HG02973 (cell line): ENCODE data around the gene HOXA1.

ENCODE experiments used
- ATAC-seq: cut with Tn5 transposase; IDR thresholded peaks from one replicate; pipeline ENCODE4 v1.9.1; 2021; ENCODE audit warnings: moderate library complexity; ENCODE audit not compliant: unreplicated experiment

HOXA1 gene

DNA sequence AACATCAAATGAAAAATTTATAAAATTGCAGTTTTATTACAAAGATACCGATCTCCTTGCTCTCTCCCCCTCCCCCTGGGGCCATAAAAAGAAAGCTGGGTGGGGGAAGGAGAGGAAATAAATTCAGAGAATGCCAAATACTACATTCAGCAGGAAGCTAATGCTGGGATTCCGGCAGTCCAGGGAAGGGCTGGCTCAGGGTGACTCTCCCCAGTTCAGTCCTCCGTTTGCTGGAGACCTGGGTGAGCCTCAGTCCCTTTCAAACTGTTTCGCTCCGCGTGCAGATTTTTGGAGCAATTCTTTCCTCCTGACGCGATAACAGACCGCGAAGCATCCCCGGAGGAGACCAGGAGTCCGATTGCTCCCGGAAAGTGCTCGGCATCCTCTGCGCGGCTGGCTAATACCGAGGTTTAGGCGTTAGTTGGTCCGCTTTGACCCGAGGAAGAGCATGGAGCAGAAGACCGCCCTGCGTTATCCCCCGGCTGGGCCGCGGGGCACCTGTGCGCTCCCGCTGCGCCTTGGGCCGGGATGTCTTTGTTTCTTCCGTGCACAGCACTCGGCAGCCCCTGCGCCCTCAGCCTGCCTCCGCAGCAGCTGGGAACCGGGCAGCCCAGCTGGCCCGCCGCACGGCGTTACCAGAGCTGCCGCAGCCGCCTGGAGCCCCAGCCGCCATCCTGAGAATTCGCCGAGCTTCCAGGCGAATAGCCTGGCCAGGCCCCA, 10.5 kb upstream of the HOXA1 start:
- no peak for ATAC-seq

GRCh38 chr7:27105301-27106031, 9.7 kb upstream of the HOXA1 start:
- ATAC-seq, result no peak

- ATAC-seq, result no peak
These were observed 8.7 kb upstream of the HOXA1 start for GRCh38 chr7:27104341-27105058.

DNA sequence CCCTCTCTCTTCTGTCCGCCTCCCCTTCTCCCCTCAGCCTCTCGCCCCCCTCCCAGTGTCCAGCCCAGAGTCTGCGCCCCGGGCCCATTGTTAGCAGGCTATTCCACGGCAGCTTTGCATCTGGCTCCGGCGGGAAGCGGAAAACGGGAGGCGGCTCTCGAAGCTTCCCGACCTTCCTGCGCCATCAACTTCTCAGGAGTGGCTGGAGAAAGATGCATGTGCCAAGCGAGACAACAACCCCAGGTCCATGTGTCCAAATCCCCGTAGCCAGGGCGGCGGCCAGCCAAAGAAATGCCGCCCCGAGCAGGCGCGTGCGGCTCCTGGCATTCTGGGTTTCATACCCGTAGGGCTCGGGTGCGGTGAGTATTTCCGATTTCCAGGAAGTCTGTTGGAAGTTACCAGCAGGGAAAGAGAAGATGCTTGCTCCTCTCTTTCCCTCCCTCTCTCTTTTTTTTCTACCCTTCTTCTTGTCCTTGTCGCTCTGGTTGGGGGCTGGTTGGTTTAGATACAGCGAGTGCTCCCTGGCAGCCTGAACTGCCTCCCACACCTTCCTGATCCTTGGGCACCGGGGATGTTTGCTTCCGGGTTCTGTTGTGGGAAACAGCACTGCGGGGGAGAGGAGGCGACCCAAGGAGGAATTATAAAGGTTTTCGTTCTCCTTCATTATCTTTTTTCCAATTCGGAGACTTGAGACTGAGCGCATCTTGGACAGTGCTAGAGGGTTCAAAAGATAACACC, 7.9 kb upstream of the HOXA1 start:
- ATAC-seq, result no peak

GRCh38 chr7:27102581-27103442, 7.0 kb upstream of the HOXA1 start, which contains the start of gene HOXA2:
TSS of gene HOXA2 (minus strand) at chr7:27102683. CDS start at chr7:27102500, 183 bp downstream.
- no peak for ATAC-seq

DNA sequence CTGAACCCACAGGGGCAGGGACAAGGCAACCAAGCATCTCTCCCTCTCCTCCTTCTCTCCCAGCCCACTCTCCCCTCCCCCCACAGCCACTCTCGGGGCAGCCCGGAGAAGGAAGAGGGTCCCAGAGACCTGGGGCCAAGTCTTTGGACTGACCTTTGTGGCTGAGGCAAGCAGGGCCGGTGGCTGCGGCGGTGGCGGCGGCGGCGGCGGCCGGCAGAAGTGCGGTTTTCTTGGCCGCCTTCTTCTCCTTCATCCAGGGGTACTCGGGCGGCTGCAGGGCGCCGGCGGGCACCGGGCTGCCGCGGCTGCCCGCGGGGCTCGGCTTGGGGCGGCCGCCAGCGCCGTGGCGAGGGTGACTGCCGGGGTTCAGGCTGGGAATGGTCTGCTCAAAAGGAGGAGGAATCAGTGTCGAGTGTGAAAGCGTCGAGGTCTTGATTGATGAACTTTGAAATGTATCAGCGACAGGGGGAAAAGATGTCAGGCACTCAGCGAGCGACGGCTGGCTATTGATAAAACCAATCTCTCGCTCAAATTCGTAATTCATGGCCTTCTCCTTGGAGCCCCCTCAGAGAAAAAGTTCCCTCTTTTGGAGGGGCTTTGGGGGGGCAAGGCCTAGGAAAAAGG, 6.3 kb upstream of the HOXA1 start:
- ATAC-seq, result no peak

DNA sequence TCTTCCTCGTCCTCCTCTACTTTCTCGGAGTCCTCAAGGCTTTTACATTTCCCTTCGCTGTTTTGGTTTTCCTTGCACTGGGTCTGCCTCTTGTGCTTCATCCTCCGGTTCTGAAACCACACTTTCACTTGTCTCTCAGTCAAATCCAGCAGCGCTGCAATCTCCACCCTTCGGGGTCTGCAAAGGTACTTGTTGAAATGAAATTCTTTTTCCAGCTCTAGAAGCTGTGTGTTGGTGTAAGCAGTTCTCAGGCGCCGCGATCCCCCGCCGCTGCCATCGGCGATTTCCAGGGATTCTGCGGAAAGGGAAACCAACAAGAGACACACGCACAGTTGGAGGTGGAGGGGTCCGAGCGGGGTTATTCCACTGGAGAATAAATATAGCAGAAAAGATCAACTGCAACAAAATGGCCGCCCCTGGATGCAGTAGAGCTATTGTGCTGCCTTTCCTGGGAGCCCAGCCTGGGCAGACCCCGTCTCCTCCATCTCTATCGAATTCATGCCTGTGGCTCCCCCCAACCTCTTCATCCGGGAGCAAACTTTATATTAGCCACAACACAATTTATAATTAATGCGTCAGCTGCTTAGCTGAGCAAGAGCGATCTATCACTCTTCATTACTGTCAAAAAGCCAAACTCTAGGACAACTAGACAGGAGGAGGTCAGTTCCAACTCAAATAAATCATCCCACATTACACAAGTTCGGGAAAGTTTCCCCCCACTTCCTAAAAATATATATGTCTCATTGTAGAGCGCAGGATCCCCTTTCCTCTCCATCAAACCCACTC, 5.6 kb upstream of the HOXA1 start:
- ATAC-seq, result no peak

DNA sequence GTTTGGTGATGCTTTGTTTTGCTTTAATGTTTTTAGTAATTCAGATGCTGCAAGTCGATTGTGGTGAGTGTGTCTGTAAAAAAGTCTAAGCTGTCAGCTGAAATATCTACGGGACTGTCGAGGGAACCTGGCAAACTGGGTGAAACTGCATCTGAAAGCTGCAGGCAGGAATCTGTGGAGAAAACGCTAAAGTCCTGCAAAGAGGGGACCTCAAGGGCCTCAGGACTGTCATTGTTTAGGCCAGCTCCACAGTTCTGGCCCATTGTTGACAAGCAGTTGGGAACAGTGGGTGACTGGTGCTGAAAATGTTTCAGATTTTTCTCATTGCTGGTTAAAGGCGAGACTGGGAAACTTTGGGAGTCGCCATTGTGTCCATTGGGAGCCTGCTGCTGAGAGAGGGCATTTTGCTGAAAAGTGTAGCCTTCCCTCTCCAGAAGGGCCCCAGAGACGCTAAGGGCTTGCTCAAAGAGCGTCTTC, 4.9 kb upstream of the HOXA1 start:
- no peak for ATAC-seq

DNA sequence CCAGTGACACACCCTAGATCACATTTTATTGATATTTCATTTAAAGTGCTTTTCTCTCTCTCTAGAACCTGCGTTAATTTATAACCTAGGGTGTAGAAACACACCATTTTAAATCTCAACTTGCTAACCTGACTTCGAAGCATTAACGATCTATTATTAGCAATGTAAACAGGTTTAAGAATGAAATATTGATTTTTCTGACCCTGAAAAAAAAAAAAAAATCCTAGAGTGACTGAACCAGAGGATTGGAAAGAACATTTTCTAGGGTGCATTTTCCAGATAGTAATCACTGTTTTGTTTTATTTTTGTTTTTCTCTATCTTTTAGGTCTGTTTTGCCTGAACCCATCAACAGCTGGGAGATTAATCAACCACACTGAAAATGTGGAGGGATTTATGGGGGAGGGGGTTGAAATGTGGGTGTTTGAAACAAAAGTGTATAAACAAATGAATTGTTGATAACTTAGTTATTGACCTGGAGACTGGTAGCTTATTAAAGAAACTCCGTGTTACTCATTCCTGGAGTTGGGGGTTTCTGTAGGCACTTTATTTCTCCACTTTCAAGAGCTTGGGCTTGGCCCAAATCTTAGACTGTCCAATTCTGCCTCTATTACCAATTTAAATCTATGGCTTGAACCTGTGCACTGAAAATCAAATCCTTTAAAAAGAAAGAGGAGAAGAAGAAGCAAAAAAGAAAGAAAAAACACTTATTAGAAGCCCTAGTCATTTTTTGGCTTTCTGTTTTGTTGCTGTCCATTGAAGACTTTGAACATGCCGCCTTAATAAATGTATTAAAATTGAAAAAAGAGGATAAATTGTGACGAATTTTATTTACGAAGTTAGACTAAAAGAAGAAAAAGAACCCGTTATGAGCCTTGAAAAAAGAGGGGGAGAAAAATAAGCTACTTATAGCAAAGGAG, 3.9 kb upstream of the HOXA1 start:
- ATAC-seq, result no peak

GRCh38 chr7:27098578-27099451, 3.0 kb upstream of the HOXA1 start:
- ATAC-seq, result no peak

DNA sequence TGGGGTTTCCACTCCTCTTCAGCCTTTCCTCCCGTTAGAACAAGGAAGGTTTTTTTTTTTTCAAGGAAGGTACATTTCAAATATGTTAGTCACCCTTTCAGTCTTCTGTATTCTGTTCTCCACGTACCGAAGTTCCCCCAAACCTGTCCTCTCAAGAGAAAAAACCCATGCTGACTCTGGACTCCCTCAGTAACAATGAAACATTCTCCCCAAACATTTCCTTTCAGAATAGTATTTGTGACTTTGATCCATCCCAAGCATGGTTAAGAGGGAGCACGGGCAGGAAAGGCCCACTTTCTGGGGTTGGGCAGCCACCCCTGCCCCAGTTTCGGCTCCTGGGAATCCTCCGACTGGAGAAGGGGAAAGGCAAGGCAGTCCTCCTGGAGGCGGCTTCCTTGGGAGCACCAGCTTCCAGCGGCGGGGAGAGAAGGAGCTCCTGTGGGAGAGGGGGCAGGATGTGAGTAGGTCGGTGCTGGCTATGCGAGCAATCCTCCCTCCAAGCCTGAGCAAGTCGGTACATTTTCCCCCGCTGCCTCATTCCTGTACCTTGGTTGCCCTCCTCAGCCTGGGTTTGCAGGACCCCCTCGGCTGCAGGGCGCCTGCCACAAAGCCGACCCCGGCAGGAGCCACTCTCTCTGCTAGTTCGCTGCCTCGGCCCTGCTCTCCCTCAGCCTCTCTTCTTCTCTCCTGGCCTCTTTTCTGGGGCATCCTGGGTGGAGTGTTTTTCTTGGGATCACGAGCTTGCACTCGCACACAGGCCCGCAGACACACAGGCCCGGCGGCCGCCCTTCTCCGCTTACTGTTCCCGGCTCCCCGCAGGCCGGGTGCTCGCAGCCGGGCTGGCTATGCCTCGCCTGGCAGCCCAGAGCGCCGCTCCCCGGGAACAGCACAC, 2.1 kb upstream of the HOXA1 start:
- no peak for ATAC-seq

GRCh38 chr7:27096768-27097514, 1.1 kb upstream of the HOXA1 start:
- no peak for ATAC-seq

DNA sequence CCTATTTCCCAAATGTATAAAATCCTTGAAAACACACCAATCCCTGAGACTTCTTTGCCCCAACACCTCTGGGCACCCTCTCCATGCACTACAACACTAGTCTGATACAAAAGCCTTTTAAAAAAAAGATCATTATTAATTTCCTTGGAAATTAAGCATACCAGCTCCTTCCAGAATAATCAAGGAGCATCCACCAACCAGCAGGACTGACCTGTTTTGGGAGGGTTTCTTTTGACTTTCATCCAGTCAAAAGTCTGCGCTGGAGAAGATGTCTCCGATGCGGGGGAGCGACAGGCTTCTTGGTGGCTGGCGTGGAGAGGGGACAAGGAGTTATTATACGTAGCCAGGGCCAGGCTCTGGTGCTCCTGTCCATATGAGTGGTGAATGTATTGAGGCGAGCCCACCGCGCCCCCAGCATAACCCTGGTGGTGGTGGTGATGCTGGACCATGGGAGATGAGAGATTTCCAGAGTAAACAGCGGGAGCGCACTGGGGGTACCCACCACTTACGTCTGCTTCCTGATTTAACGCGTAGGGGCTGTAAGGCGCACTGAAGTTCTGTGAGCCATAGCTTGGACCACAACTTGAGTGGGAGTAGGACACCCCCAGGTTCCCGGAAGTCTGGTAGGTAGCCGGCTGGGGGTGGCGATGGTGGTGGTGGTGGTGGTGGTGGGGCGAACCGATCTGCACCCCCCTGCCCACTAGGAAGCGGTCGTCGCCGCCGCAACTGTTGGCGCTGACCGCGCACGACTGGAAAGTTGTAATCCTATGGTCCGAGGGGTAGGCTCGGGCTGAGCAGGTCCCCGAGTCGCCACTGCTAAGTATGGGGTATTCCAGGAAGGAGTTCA, 527 bp downstream of the HOXA1 start:
- peak; percentile 9 for ATAC-seq
